PC-3 (cell line): ENCODE measurements around the gene ACLY.

Source experiments
- EZH2 ChIP-seq: fragments of 300-600 bp; sonication (generic); IDR thresholded peaks from one replicate; pipeline ENCODE4 v1.6.1; 2017; ENCODE audit warnings: antibody characterized with exemption, mild to moderate bottlenecking, low read length; ENCODE audit not compliant: unreplicated experiment
- TF ChIP-seq, protein P1 (sequence below): fragments of 300-600 bp; sonication (generic); conservative IDR thresholded peaks from 2 replicates; pipeline ENCODE4 v1.5.1; 2017; ENCODE audit warnings: antibody characterized with exemption, low read depth, mild to moderate bottlenecking, low read length

- TF ChIP-seq, protein P1, sequence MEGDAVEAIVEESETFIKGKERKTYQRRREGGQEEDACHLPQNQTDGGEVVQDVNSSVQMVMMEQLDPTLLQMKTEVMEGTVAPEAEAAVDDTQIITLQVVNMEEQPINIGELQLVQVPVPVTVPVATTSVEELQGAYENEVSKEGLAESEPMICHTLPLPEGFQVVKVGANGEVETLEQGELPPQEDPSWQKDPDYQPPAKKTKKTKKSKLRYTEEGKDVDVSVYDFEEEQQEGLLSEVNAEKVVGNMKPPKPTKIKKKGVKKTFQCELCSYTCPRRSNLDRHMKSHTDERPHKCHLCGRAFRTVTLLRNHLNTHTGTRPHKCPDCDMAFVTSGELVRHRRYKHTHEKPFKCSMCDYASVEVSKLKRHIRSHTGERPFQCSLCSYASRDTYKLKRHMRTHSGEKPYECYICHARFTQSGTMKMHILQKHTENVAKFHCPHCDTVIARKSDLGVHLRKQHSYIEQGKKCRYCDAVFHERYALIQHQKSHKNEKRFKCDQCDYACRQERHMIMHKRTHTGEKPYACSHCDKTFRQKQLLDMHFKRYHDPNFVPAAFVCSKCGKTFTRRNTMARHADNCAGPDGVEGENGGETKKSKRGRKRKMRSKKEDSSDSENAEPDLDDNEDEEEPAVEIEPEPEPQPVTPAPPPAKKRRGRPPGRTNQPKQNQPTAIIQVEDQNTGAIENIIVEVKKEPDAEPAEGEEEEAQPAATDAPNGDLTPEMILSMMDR, result no peak
- TF ChIP-seq EZH2, result no peak
Measured at GRCh38 chr17:41906465-41907184, 12.1 kb downstream of the ACLY start.
